IPS DF 19.7 (cell line): ENCODE data around the gene GARIN5B.

Experiments used
- DNase-seq: peaks from one replicate; pipeline ENCODE4 v3.0.0-alpha.2; 2013; ENCODE audit warnings: low read depth, low spot score

GARIN5B gene

DNA sequence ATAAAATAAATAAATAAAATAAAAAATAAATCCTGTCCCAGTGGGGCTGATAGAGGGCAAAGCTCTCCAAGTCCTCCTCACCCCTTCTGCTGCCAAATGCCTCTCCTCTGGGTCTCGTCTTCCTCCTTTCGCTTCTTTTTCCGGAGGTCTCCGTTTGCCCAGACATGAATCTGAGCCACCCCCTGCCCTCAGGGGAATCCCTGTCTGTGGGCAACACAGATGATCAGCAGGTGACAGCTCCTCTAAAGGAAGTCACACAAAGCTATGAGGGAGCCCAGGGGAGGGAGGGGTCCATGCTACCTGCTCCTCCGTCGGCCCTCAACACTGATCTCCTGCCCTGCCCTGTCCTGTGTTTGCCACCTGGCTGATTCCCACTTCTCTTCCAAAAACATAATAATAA is 38.4 kb downstream of the GARIN5B start:
- DNase-seq, result no peak

DNA sequence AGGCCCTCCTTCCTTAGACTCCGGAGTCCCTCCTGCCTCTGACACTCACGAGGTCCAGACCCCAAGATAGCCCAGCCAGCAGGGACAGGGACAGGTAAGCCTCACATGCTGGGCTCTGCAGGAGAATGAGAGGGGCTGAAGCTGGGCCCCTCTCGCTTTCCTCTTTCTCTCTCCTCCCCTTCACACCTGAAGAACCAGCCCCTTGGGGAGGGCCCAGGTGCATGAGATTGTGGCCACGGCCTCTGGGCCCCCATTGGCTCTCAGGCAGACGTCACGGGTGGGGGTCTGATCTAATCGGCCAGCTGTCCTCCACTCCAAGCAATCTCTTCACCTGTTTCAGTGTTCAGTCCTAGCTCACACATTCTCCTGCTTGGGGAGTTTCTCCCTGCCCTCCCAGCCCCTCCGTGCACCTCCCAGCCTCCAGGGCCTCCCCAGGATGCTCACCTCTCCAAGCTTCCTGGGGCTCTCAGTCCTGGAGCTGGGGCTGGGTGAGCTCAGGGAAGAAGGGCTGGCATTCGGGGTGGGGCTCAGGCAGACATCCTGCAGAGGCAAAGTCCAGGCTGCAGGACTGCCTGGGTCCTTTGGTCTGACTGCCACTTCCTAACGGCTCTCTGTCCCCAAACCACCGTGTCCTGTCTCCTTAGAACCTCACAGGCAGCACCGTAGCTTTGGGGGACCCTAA is 40.7 kb downstream of the GARIN5B start:
- no peak for DNase-seq

GRCh38 chr19:55321466-55322137 is 41.5 kb downstream of the GARIN5B start:
- no peak for DNase-seq

DNA sequence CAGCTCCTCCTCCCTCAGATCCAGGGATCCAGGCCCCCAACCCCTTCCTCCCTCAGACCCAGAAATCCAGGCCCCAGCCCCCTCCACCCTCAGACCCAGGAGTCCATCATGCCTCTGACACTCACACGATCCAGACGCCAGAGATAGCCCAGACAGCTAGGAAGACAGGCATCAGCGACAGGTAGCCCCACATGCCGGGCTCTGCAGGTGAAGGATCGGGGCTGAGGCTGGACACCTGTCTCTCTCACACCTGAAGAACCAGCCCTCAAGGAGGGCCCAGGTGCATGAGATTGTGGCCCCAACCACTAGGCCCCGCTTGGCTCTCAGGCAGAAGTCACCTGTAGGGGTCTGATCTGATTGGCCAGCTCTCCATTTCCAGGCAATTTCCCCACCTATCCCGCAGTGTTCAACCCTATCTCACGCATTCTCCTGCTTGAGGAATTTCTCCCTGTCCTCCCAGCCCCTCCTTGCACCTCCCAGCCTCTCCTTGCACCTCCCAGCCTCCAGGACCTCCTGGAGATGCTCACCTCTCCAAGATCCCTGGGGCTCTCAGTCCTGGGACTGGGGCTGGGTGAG is 42.1 kb downstream of the GARIN5B start:
- DNase-seq, result no peak

DNA sequence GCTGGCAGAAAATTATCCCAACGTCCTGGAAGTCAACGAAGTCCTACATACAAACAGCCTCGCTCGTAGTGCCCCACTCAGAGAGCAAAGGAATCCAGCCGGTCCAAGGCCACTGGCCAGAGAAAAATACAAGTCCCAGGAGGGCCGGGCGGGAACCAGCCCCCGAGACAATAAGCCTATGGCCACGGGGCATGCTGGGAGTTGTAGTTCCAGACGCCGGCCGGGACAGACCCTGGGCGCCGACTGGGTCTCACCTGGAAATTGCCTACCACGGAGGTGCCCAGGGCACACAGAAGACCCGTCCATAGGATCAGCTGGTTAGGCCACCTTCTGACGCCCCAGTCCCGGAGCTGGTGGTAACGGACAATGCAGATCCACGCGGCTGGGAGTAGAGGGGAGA is 43.3 kb downstream of the GARIN5B start:
- DNase-seq, result peak; percentile 54

DNA sequence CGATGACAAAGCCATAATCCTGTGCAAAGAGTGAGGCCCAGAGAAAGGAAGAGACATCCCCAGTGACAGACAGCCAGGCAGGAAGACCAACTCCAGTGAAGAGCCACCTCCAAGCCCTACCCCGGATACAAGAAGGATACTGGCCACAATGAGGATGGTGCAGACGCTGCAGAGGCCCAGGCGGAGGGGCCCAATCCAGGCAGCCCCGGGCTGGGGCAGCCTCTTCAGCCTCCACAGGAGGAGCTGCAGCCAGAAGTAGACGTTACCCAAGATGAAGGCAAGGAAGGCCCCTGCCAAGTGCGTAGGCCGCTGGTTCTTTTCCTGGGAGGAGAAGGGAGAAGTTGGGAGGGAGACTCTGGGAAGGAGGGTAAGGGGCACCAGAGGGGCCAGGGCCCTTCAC is 46.4 kb downstream of the GARIN5B start:
- DNase-seq, result no peak

- no peak for DNase-seq
Measured at GRCh38 chr19:55315956-55316525, 47.0 kb downstream of the GARIN5B start.

DNA sequence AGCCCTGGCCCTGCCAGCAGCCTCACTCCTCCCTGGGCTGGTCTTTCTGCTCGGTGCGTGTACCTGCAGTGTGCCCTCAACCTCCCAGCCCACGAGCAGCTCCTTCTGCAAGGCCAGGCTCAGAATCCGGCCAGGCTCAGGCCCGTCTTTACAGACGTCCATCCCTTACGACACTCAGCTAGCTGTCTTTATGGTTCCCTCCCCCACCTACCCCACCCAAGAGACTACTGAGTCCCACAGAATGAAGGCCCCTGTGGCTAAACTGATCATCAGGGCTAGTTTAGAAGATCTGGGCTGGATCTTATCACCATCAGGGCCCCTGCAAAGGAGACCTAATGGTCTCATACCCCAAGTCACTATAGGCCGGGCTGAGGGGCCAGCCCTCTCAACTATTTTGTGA is 48.7 kb downstream of the GARIN5B start:
- DNase-seq, result no peak

DNA sequence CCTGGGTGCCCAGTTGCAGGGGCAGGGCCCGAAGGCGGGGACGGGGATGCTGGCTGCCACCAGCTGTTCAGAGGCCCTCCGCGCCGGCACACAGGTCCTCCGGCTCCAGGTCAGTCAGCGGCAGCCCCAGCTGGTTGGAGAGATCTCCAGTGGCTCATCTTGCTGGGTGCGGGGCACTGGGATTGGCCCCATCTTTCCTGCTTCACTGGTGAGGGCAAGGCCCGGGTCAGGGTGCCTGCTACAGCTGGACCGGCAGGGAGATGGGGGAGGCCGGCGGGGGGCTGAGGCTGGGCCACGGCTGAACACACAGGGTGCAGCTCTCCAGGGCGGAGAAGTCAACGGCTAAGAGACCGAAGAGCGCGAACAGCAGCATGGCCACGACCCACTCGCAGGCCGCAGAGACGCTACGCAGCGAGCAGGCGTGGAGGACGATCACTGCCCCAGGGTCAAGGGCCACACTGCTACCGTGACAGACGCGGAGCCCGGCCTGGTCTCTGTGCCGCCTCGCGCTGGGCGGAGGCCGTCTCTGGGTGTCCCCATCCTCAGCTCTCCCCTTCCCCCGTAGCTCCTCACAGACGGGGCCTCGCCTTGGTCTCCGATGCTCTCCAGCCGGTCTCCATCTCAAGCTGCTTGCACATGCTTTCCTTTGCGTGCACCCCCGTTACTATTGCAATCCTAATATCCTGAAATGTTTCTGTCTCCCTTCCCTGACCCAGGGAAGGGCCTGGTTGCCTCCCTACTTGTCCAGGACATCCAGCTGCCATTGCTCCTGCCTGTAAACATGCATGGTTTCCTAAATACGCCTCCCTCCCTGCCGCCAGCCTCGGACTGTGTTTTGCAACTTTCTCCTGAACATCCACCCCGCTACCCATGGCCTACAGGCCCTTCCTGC is 50.2 kb downstream of the GARIN5B start:
- DNase-seq, result no peak

DNA sequence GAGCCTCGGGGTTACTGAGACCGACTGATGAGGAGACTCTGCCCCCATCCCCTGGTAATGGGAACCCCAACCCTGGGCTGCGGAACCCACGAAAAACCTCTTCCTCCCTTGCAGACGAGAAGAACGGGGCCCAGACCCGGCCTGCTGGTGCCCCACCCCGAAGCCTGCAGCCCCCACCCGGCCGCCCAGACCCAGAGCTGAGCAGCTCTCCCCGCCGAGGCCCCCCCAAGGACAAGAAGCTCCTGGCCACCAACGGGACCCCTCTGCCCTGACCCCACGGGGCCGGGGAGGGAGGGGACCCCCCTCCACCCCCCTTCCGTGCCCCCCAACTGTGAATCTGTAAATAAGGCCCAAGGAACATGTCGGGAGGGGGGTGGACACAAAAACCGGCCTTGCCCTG is 51.3 kb downstream of the GARIN5B start:
- no peak for DNase-seq

DNA sequence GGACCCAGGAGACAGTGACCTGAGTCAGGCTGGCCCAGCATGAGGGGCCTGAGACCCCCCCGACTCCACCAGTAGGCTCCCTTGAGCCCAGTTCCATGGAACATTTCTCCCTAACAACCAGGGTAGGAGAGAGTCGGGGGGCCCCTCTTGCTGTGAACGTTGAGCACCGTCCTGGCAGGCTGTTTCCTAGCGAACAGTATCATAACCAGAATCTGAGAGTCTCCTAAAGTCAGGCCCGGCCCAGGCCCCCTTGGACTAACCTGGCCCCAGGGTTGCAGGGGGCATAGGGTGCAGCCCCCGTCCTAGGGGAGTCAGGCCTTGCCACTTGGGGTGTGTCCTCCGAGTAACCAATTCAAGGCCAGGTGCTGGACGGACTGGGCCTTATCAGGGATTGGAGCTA is 51.7 kb downstream of the GARIN5B start:
- DNase-seq, result no peak

DNA sequence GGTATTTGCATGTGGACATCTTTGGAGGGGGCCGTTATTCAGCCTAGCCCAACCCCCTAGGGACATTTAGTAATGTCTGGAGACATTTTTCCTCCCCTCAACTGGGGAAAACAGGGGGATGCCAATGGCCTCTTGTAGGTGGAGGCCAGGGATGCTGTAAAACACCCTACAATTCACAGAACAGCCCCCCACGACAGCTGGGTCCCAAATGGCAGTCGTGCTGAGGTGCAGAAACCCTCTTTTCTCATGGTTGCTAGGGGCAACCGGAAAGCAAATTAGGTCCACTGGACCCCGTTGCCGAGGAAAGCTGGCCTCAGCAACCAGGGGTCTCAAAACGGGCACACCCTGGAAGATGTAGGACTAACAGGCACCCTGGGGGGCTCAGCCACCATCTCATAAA is 52.6 kb downstream of the GARIN5B start:
- DNase-seq, result no peak

- DNase-seq, result no peak
Measured at GRCh38 chr19:55309448-55309847, 53.6 kb downstream of the GARIN5B start.

GRCh38 chr19:55308281-55308680 is 54.8 kb downstream of the GARIN5B start:
- DNase-seq, result no peak

- DNase-seq, result no peak
Measured at GRCh38 chr19:55306712-55307111, 56.3 kb downstream of the GARIN5B start.

- no peak for DNase-seq
Measured at GRCh38 chr19:55305983-55306562, 57.0 kb downstream of the GARIN5B start.

DNA sequence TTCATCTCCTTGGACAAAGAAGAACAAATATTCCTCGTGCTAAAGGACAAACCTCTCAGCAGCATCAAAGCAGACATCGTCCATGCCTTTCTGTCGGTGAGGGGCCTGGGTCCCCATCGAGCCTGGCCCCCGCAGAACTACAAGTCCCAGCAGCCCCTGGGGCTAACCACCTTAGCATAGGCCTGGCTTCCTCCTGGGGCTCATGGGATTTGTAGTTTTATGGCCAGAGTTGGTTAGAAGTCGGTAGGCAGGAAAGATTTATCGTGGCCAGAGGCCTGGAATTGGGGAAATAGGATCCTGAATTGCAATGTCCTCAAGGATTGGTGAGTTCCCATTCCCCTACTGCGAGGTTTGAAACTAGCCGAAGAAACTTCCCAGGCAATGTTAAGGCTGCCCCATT is 57.6 kb downstream of the GARIN5B start:
- DNase-seq, result no peak

GRCh38 chr19:55304980-55305379 is 58.1 kb downstream of the GARIN5B start:
- no peak for DNase-seq
